GM23248 (cell line): ENCODE data around the gene CRB2.

ENCODE experiments used
- EZH2 ChIP-seq: fragments of 200-600 bp; sonication (generic); IDR thresholded peaks from 2 replicates; pipeline ENCODE4 v1.6.1; 2018; ENCODE audit warnings: antibody characterized with exemption, mild to moderate bottlenecking; ENCODE audit not compliant: insufficient read depth, poor library complexity, severe bottlenecking
- EZH2phosphoT487 ChIP-seq: fragments of 200-600 bp; sonication (generic); IDR thresholded peaks from 2 replicates; pipeline ENCODE4 v1.6.1; 2018; ENCODE audit warnings: antibody characterized with exemption, moderate library complexity, mild to moderate bottlenecking, low read depth; ENCODE audit not compliant: insufficient read depth

GRCh38 chr9:123347289-123348060, 8.5 kb upstream of the CRB2 start:
- no peak for TF ChIP-seq EZH2
- TF ChIP-seq EZH2phosphoT487, result no peak
